Stromal cell of bone marrow (primary cell): ENCODE measurements around the gene TMEM253.

Source experiments
- DNase-seq: peaks from one replicate; pipeline ENCODE4 v3.0.0-alpha.2; 2012; ENCODE audit warnings: low read depth

The TMEM253 gene

GRCh38 chr14:21071225-21072030, 29.4 kb upstream of the TMEM253 start:
- DNase-seq: peak; percentile 88

- peak; percentile 96 for DNase-seq
Measured at GRCh38 chr14:21072031-21072473, 28.8 kb upstream of the TMEM253 start.

DNA sequence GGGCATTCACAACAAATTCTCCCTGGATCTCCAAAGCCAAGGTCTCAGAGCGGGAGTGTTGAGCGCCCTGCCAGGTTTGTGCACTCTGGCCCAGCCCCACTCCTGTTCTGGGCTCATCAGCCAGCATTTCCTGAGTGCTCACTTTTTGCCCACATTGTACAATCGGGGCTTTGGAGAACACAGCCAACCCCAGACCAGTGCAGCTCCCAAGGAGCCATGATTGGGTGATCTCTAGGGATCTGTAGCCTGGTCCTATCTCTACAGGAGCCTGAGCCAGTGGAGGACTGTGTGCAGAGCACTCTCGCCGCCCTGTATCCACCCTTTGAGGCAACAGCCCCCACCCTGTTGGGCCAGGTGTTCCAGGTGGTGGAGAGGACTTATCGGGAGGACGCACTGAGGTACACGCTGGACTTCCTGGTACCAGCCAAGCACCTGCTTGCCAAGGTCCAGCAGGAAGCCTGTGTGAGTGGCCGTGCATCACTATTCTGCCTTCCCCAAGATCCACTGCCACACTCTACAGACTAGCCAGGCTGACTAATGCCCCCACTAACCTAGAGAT, 28.0 kb upstream of the TMEM253 start:
- no peak for DNase-seq

DNA sequence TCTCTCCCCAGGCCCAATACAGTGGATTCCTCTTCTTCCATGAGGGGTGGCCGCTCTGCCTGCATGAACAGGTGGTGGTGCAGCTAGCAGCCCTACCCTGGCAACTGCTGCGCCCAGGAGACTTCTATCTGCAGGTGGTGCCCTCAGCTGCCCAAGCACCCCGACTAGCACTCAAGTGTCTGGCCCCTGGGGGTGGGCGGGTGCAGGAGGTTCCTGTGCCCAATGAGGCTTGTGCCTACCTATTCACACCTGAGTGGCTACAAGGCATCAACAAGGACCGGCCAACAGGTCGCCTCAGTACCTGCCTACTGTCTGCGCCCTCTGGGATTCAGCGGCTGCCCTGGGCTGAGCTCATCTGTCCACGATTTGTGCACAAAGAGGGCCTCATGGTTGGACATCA, 26.9 kb upstream of the TMEM253 start:
- DNase-seq: no peak

DNA sequence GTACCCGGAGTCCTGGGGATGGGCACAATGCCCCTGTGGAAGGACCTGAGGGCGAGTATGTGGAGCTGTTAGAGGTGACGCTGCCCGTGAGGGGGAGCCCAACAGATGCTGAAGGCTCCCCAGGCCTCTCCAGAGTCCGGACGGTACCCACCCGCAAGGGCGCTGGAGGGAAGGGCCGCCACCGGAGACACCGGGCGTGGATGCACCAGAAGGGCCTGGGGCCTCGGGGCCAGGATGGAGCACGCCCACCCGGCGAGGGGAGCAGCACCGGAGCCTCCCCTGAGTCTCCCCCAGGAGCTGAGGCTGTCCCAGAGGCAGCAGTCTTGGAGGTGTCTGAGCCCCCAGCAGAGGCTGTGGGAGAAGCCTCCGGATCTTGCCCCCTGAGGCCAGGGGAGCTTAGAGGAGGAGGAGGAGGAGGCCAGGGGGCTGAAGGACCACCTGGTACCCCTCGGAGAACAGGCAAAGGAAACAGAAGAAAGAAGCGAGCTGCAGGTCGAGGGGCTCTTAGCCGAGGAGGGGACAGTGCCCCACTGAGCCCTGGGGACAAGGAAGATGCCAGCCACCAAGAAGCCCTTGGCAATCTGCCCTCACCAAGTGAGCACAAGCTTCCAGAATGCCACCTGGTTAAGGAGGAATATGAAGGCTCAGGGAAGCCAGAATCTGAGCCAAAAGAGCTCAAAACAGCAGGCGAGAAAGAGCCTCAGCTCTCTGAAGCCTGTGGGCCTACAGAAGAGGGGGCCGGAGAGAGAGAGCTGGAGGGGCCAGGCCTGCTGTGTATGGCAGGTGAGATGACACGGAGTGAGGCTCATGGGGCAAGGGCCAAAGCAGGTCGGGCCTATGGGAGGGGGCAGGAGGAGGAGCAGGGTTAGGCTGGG, 26.2 kb upstream of the TMEM253 start:
- DNase-seq: no peak

GRCh38 chr14:21075719-21076437, 25.0 kb upstream of the TMEM253 start:
- no peak for DNase-seq

GRCh38 chr14:21077672-21078071, 23.2 kb upstream of the TMEM253 start:
- DNase-seq: no peak

- no peak for DNase-seq
Measured at GRCh38 chr14:21078287-21078686, 22.6 kb upstream of the TMEM253 start.

DNA sequence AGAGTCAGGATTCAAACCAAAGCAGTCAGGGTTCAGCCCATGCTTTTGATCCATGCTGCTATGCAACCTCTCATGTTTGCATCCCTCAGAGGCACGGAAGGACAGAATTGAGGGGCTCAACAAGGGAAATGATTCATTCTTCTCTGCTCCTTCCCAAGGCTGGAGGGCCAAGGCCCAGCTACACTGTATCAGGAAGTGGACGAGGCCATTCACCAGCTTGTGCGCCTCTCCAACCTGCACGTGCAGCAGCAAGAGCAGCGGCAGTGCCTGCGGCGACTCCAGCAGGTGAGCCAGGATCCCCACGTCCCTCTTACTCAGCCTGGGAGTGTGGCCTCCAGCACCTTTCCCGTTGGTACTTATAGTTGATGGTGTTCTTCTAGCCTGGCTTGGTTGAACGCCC, 22.1 kb upstream of the TMEM253 start:
- no peak for DNase-seq

GRCh38 chr14:21081521-21082142, 19.2 kb upstream of the TMEM253 start:
- no peak for DNase-seq

GRCh38 chr14:21083565-21084325, 17.1 kb upstream of the TMEM253 start:
- no peak for DNase-seq

DNA sequence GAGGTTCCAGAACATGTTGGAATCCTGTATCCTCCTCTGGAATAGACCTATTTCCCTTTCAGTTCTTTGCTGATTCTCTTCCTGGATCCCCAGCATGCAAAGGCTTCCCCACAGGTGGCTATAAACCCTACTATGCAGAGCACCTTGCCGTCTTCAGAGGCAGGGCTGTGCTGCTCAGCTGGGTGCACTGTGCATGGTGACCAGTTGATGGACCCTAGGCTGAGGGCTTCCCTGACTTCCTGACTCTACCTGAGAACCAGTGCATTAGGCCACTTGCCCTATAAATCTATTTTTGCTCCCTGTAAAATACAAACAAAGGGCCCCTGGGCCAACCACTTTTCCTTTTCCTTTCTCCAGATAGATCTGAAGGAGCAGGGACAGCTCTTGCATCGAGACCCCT, 16.5 kb upstream of the TMEM253 start:
- DNase-seq: no peak

DNA sequence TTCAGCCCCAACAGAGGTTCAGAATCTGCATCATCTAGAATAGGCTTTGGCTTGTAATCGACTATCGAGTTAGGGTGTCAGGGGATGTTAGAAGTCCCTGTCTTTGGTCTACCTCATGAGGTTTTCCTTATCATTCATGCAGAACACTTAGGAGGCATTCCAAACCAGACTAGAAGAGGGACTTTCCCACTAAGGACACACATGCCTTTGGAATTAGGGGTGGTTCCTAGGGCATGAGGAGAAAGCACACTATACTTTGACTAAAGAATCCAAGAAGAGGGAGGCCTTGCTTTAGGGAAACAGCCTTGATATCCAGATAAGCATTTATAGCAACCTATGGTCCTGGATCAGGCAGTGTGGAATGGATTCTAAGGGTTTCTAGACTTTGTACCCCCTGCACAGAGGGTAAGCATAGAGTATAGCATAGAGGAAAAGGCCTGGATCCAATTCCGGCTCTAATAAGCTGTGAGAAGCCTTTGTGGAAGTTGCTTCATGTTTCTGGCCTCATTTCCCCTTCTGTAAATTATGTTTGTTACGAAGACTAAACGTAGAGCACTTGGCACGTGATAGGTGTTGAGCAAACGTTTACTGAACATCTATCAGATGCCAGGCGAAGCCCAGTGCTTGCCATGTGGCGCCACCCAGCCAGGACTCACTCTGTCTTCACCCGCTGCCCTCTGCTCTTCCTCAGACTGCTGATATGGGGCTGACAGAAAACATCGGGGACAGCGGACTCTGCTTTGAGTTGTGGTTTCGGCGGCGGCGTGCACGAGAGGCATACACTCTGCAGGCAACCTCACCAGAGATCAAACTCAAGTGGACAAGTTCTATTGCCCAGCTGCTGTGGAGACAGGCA, 15.6 kb upstream of the TMEM253 start:
- no peak for DNase-seq

DNA sequence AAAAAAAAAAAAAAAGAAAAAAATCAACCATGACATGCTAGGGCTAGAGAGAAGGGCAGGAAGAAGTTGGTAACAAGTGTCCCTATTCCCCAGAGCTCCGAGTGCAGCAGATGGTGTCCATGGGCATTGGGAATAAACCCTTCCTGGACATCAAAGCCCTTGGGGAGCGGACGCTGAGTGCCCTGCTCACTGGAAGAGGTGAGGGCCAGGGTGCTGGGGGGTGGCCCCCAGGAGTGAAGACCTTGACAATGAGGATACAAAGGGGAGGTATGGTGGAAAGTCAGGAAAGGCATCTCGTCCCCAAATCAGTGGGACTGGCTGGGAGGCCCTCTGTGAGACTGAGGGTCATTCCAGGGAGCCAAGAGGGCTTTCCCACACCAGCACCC, 14.0 kb upstream of the TMEM253 start:
- no peak for DNase-seq

GRCh38 chr14:21087294-21088091, 13.4 kb upstream of the TMEM253 start:
- peak; percentile 87 for DNase-seq

DNA sequence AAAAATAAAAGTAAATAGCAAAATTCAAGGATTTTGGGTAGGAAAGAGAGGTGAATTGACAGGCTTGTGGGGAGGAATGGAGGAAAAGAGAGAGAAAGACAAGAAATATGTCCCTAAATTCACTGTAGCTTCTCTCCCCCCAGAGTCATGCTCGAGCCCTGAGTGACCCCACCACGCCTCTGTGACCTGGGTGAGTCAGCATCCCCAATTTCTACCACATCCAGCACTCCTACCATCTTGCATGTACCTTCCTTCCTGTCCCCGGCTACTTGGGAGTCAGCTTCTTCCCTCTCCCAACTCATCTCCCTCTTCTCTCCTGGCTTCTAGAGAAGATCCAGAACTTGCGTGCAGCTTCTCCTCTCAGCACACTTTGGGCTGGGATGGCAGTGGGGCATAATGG, 12.2 kb upstream of the TMEM253 start:
- no peak for DNase-seq

GRCh38 chr14:21089271-21089670, 11.6 kb upstream of the TMEM253 start:
- DNase-seq: no peak

DNA sequence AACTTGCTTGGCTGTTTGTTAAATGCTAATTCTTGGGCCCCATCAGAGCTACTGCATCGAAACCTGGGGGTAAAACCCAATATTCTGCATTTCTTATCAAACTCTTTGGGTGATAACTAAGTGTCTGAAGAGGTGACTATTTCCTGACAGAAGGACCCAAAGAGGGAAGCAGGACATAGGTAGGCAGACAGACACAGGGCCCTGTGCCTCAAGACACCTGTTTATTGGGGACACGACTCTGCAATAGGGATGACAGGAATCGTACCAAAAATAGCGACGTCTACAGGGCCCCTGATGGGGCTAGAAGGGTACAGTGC, 11.0 kb upstream of the TMEM253 start:
- DNase-seq: no peak

- no peak for DNase-seq
Measured at GRCh38 chr14:21090194-21090939, 10.5 kb upstream of the TMEM253 start.
